IPS-18c (cell line): Measurements from ENCODE around the gene NFKB2.

ENCODE experiments used
- H3K4me3 ChIP-seq: 2 replicates; pipeline ENCODE4 v1.7.0; 2013; ENCODE audit warnings: low read depth, mild to moderate bottlenecking, low read length, moderate library complexity; ENCODE audit not compliant: insufficient read depth
- H3K9me3 ChIP-seq: one replicate; pipeline ENCODE4 v1.6.1; 2013; ENCODE audit warnings: mild to moderate bottlenecking, low read length, moderate library complexity; ENCODE audit not compliant: control insufficient read depth, insufficient read depth

The NFKB2 gene

GRCh38 chr10:102389894-102390293, 5.6 kb upstream of the NFKB2 start:
- H3K4me3 ChIP-seq = no peak overlapping the region
- H3K9me3 ChIP-seq = no peaks in the 10 kb centered on the region

GRCh38 chr10:102392306-102392705, 3.2 kb upstream of the NFKB2 start:
- Histone ChIP-seq H3K4me3 (no peak overlapping the region), H3K9me3 (peaks cover 2% of the 10 kb centered on the region)

GRCh38 chr10:102393411-102394078, 2.0 kb upstream of the NFKB2 start:
- Histone ChIP-seq H3K9me3 (peaks cover 2% of the 10 kb centered on the region), H3K4me3 (peak overlapping the region; percentile 75)

- H3K4me3 ChIP-seq = peak overlapping the region; percentile 75
- peaks cover 2% of the 10 kb centered on the region for H3K9me3 ChIP-seq
These were observed 1.3 kb upstream of the NFKB2 start for GRCh38 chr10:102394079-102394800.

GRCh38 chr10:102394801-102395399, 605 bp upstream of the NFKB2 start:
- H3K9me3 ChIP-seq = peaks cover 2% of the 10 kb centered on the region
- peak overlapping the region; percentile 75 for H3K4me3 ChIP-seq

GRCh38 chr10:102396317-102396650, 779 bp downstream of the NFKB2 start:
- Histone ChIP-seq H3K4me3 (peak overlapping the region; percentile 75), H3K9me3 (peaks cover 2% of the 10 kb centered on the region)

GRCh38 chr10:102396730-102397151, 1.2 kb downstream of the NFKB2 start:
- H3K9me3 ChIP-seq = peaks cover 2% of the 10 kb centered on the region
- H3K4me3 ChIP-seq = peak overlapping the region; percentile 75; the same call in 1 of the 2 replicates

GRCh38 chr10:102397222-102398171, 2.0 kb downstream of the NFKB2 start:
- H3K4me3 ChIP-seq = no peak overlapping the region

GRCh38 chr10:102398172-102399020, 2.9 kb downstream of the NFKB2 start:
- no peak overlapping the region for H3K4me3 ChIP-seq

More at GRCh38 chr10:102397222-102398171, 2.0 kb downstream of the NFKB2 start:
- peaks cover 2% of the 10 kb centered on the region for H3K9me3 ChIP-seq

GRCh38 chr10:102399217-102400021, 3.9 kb downstream of the NFKB2 start:
- peaks cover 2% of the 10 kb centered on the region for H3K9me3 ChIP-seq
- peak overlapping the region; percentile 67; the same call in 1 of the 2 replicates for H3K4me3 ChIP-seq

More at GRCh38 chr10:102398172-102399020, 2.9 kb downstream of the NFKB2 start:
- peaks cover 2% of the 10 kb centered on the region for H3K9me3 ChIP-seq

GRCh38 chr10:102400076-102400475, 4.6 kb downstream of the NFKB2 start:
- Histone ChIP-seq H3K4me3 (no peak overlapping the region), H3K9me3 (peaks cover 2% of the 10 kb centered on the region)

GRCh38 chr10:102400598-102401341, 5.3 kb downstream of the NFKB2 start:
- Histone ChIP-seq H3K4me3 (no peak overlapping the region), H3K9me3 (no peaks in the 10 kb centered on the region)

- no peaks in the 10 kb centered on the region for H3K9me3 ChIP-seq
- H3K4me3 ChIP-seq = no peak overlapping the region
These were observed 5.8 kb downstream of the NFKB2 start for GRCh38 chr10:102401342-102401654.

GRCh38 chr10:102401735-102402511, 6.4 kb downstream of the NFKB2 start:
- no peak overlapping the region for H3K4me3 ChIP-seq

GRCh38 chr10:102402512-102402896, 7.0 kb downstream of the NFKB2 start:
- no peak overlapping the region for H3K4me3 ChIP-seq

More at GRCh38 chr10:102401735-102402511, 6.4 kb downstream of the NFKB2 start:
- no peaks in the 10 kb centered on the region for H3K9me3 ChIP-seq

More at GRCh38 chr10:102402512-102402896, 7.0 kb downstream of the NFKB2 start:
- no peaks in the 10 kb centered on the region for H3K9me3 ChIP-seq
